ENCODE data around the gene RPS15A.
"Not testable (repeated sequence)": the region's sequence is repeated elsewhere in the genome, so short reads cannot be mapped to it uniquely, and the experiment has no call there.

The RPS15A gene

GRCh38 chr16:18759598-18760520 is 30.3 kb downstream of the RPS15A start:
- DNase-seq (ENCODE audit: low read depth); H3K4me3 ChIP-seq (replicated peaks; ENCODE audit: low read depth, low read length): not testable (repeated sequence)
- peak; percentile 42 for TF ChIP-seq CTCF (IDR thresholded peaks at IDR 0.05; ENCODE audit: low read length, missing control alignments)

GRCh38 chr16:18757960-18758660 is 32.0 kb downstream of the RPS15A start:
- DNase-seq (ENCODE audit: low read depth); H3K4me3 ChIP-seq (replicated peaks; ENCODE audit: low read depth, low read length): not testable (repeated sequence)

- DNase-seq (ENCODE audit: low read depth); H3K4me3 ChIP-seq (replicated peaks; ENCODE audit: low read depth, low read length): not testable (repeated sequence)
Measured at GRCh38 chr16:18756639-18757038, 33.5 kb downstream of the RPS15A start.

- not testable (repeated sequence) for DNase-seq (ENCODE audit: low read depth); H3K4me3 ChIP-seq (replicated peaks; ENCODE audit: low read depth, low read length)
Measured at GRCh38 chr16:18742870-18743269, 47.3 kb downstream of the RPS15A start.

GRCh38 chr16:18740027-18740426 is 50.1 kb downstream of the RPS15A start:
- not testable (repeated sequence) for H3K4me3 ChIP-seq (replicated peaks; ENCODE audit: low read depth, low read length); DNase-seq (ENCODE audit: low read depth)

GRCh38 chr16:18738768-18739167 is 51.4 kb downstream of the RPS15A start:
- H3K4me3 ChIP-seq (replicated peaks; ENCODE audit: low read depth, low read length); DNase-seq (ENCODE audit: low read depth): not testable (repeated sequence)

- H3K4me3 ChIP-seq (replicated peaks; ENCODE audit: low read depth, low read length); DNase-seq (ENCODE audit: low read depth): not testable (repeated sequence)
Measured at GRCh38 chr16:18734279-18734678, 55.9 kb downstream of the RPS15A start.

All from fibroblast of pulmonary artery (primary cell).